HG03432 (cell line): Measurements from ENCODE around the gene TMEM141.
A peak's percentile ranks its signal among the peaks of the same experiment; 100 is the strongest.

Source experiments
- ATAC-seq: cut with Tn5 transposase; IDR thresholded peaks from one replicate; pipeline ENCODE4 v1.9.1; 2021; ENCODE audit warnings: mild to moderate bottlenecking, moderate library complexity; ENCODE audit not compliant: unreplicated experiment

TMEM141 gene

DNA sequence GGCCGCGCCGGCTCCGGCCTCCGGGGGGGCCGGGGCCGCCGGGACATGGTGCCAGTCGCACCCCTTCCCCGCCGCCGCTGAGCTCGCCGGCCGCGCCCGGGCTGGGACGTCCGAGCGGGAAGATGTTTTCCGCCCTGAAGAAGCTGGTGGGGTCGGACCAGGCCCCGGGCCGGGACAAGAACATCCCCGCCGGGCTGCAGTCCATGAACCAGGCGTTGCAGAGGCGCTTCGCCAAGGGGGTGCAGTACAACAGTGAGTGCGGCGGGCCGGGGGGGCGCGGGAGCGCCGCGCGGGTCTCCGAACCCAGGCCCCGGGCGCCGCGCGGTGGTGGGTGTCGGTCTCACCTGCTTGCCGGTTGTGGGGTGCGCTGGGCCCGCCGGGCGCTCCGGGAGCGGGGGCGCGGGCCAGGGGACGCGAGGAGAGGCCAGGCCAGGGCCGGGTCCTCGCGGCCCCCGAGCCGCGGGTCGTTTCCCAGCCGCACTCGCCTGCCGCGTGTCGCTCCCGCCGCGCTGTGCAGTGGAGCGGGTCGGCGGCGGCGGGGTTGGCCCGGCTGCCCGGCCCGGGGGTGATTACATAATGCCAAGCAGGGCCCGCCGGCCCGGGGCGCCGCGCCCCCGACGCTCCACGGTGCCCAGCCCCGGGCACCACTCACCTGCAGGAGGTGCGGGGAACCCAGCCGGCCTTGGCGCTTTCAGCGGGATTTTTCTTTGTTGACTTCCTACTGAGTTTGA is 17.1 kb downstream of the TMEM141 start:
- ATAC-seq = peak; percentile 36

DNA sequence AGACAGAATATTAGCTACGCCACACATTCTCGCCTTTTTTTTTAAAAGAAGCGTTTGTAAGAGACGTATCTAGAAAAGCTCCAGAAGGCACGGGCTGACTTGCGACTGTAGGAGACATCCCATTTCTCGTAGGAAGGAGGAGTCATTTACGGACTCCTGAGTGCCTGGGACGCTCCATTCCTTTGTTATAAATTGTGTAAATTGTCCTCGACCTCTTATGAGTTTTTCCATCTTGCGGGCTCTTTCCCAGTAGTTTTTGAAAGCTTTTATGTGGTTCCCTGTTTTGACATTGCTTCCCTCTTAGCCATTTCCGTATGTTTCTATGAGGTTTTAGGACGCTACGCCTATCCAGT is 17.6 kb downstream of the TMEM141 start:
- no peak for ATAC-seq

DNA sequence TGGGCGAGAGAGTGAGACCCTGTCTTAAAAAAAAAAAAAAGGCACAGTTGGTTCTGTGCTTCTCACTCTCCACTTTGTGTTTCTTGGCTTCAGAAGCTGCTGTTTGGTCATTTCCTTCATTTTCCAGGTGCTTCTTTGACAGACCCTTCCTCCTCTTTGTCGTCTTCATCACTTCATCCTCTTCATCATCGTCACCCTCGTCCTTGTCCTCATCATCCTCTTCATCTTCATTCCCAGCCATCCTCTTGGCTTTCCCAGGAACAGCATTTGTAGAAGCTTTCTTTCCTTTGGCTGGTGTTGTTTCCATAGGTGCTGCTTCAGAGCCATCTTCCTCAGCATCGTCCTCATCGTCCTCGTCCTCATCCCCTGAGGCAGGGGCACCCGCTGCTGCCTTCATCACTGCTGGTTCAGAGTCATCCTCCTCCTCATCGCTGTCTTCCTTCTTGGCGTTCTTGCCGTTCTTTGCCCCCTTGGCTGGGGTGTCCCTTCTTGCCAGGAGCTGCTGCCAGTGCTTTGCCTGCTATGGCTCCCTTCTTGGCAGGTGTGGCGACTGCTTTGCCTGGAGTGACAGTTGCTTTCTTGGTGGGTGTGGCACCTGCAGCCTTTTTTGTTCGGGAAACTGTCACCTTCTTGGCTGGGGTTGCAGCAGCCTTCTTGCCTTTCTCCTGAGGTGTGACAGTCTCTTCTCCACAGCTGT is 23.7 kb downstream of the TMEM141 start:
- ATAC-seq = no peak

DNA sequence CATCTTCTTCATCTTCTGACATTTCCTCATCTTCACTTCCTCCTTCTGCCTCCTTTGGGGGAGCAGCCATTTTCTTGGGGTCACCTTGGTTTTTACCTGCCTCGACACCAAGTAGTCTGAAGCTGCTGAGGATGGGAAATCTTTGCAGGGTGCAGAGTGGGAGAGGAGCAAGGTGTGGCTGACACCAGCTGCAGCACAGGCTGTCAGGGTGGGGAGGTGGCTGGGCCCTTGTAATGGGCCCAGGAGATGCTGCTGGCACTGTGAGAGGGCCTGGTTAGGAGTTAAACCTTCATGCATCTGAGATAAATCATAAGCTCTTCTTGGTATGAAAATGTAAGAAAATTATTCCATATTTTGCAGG is 24.3 kb downstream of the TMEM141 start:
- ATAC-seq = no peak

DNA sequence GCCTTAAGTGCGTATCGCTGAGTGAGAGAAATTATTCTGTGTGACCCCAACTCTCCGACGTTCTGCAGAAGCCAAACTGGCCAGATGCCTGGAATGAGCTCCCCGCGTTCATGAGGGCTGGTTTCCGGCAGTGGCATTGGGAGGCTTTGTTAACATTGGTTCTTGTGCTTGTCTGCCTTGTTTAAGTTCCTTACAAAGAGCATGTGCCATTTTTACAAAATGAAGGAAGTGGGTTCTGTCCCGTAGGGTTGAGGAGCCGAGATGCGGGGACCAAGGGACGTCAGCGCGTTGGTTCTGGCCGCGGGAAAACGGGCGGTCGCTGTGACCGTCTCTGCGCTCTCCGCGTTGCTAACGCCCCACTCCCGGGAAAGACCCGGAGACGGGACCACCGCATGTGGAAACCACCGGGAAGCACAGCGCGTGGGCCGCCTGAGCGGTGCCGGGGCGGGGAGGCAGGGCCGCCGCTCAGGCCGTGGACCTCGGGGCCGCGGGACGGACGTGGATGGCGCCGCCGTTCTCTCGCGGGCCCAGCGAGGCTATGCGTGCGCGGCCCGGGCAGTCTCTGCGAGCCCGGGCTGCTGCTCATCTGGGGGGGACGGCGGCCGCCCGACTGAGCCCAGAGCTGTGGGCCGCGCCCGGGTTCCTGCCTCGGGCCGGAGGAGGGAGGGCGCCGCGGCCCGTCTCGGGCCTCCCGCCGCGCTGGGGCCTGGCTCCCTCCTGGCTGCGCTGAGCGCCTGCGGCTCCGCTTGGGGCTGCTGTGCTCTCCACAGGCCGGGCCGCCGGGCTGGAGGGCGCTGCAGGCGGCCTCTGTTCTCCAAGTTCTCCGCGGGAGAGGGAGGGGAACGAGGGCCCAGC is 30.1 kb downstream of the TMEM141 start:
- ATAC-seq = no peak

DNA sequence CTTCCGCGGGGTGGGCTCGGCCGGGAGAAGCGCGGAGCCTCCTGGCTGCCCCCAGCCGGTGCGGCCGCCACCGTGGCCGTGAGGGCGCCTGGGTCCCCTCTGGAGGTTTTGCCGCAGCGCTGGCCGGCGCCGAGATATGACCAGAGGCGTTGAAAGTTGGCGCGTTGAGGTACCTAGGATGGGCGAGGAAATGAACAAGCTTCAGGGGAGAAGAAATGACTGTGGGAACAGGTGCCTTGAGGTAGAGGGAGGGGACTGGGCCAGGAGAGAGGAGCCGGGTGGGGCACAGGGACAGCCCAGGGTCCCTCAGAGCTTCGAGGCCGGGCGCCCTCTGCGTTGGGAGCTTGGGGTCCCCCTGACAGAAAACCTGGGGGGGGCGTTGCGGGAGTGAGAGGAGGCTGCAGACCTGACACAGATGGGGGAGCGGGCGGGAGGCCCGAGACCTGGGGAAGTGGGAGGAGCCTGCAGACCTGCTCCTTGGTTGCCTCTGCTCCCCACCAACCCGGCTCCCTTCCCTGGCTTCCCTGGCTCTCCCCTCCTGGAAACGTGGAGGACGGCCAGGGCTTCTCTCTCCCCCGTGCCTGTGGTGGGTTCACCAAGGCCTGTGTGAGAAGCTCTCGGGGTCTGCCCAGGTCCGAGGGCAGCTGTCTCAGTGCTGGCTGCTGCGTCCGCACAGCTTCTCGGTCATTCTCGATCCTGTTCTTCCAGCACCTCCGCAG is 30.8 kb downstream of the TMEM141 start:
- ATAC-seq = no peak

DNA sequence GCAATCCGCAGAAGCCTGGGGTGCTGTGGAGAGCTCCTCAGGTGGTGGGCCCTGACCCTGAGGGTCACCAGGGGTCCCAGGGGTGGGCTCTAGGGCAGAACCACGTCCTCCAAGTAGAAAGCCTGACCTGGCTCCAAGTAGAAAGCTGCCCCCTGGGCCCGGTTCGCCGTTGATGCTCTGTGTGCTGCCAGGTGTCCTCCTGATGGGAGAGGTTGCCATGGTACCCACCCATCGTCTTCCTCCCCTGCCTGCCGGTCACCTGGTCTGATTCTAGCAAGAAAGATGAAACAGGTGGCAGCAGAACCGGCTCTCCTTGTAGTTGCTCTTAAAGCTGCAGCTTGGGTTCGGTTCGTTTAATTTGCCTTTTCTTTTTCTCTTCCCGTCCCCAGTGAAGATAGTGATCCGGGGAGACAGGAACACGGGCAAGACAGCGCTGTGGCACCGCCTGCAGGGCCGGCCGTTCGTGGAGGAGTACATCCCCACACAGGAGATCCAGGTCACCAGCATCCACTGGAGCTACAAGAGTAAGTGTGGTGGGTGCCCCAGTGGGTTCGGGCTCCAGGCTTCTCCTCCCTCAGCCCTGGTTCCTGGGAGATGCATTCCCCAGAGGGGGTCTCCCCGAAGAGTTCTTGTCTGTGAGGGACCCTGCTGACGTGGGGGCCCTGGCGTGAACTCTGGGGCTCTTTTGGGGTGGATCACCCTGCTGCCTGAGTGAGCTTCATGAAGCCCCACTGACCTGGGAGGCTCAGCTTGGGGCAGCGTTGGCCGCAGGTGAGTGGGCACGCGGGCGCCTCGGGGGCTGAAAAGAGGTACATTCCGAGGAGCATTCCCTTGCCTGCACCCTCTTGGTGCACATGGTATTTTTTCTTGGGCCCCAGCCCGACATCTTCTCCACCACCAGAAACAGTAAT is 32.2 kb downstream of the TMEM141 start:
- no peak for ATAC-seq

DNA sequence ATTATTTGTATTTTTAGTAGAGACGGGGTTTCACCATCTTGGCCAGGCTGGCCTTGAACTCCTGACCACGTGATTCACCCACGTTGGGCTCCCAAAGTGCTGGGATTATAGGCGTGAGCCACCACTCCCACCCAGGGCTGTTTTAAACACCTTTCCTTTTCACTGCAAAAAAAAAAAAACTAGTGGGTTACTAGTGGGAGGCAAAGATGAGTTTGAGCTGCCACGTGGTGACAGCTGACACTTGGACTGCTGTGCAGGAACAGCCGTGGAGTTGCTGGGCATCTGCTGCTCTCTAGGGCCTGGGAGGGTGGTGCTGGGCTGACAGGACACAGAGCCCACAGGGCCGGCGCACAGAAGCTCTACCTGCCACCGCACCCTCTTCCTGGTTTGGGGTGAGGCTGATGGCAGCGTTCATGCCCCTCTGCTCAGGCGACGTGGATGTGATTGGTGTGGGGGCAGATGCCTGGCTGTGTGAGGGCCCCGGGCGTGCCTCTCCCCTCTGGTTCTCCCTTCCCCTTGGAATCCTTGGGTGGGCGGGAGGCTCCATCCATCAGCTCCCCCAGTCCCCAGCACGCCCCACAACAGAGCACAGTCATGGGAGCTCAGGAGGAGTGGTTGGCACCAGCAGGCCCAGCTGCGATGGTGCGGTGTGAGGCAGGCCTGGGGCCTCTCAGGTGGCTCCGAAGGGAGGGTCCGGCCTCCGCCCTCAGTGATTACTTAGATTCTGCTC is 33.5 kb downstream of the TMEM141 start:
- ATAC-seq = no peak

DNA sequence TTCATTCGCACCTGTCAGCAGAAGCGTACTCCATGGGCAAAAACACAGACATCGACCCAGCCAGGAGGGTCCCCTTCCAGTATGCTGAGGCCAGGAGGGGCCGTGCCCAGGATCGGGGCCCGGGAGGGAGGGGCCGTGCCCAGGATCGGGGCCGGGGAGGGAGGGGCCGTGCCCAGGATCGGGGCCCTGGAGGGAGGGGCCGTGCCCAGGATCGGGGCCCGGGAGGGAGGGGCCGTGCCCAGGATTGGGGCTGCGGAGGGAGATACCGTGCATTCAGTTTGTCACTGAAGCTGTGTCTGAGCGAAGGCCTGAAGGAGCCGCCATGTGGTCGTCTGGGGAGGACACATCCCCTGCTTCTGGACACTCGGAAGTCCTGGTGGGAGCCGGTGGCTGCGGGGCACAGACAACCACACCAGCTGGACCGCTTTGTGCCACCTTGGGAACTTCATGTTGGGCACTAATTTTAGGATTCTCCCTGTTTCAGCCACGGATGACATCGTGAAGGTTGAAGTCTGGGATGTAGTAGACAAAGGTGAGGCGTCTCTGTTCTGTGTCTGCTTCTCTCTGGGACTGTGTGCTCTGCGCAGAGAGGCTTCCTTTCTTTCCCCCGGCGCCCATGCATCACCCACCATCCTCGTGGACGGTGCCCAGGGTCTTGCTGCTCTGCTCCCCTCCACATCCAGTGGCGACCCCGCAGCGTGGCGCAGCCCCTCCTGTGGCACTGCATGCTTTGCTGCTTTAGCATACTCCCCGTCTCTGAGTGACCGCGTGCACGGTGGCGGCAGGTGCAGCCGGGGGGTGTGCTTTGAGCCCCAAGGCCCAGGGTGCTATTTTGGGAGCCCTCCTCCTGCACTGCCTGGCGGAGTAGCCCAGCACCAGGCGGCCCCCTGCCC is 34.4 kb downstream of the TMEM141 start:
- no peak for ATAC-seq

DNA sequence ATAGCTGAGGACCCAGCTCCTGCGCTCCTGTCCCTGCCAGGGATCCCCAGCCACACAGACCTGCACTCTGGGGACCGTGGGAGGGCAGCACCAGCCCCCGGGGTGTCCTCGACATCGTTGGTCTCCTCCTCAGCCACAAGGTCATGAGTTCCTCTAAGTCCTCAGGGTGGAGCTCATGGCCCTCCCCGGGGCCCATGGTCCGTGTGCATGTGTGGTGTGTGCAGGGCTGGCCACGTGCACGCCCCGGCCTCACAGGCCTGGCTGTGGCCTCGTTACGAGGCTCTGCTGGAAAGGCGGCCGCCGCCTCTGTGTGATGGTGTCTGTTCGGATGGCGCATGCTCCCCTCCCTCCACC is 35.0 kb downstream of the TMEM141 start:
- no peak for ATAC-seq

DNA sequence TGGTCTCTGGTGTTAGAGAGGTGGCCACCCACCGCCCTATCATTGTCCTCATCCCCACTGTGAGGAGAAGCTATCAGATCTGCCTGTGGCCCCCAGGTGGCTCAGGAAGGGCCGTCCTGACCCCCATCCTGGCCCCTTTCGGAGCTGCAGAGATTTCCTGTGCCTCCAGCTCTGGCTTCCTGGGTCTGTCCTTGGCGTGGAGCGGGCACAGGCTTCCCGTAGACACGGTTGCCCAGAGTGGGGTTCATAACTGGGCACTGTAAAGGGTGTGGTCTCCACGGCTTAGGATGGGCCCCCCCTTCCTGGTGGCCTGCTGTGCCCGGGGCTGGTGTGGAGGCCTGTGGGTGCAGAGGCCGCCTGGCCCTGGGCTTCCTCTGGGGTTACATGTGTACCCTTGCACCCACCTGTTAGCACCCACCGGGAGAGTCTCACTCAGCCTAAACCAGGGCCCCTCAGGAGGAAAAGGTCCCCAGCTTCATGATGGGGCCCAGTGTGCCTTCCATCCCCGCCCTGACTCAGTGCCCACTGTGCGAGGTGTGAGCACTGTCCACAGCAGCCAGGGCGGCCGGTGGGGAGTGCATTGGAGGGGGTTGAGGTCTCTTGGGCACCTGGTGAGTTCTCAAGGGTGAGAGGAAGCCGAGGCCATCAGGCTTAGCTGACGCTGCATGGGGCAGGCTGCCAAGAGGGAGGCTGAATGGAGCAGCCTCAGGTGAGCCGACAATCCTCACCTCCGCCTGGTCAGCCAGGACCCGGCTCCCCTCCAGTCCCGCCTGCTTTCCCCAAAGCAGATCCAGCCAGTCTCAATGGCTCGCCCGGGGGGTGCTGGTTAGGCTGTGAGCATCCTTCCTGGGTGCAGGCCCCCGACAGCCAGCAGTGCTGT is 35.8 kb downstream of the TMEM141 start:
- ATAC-seq = no peak

DNA sequence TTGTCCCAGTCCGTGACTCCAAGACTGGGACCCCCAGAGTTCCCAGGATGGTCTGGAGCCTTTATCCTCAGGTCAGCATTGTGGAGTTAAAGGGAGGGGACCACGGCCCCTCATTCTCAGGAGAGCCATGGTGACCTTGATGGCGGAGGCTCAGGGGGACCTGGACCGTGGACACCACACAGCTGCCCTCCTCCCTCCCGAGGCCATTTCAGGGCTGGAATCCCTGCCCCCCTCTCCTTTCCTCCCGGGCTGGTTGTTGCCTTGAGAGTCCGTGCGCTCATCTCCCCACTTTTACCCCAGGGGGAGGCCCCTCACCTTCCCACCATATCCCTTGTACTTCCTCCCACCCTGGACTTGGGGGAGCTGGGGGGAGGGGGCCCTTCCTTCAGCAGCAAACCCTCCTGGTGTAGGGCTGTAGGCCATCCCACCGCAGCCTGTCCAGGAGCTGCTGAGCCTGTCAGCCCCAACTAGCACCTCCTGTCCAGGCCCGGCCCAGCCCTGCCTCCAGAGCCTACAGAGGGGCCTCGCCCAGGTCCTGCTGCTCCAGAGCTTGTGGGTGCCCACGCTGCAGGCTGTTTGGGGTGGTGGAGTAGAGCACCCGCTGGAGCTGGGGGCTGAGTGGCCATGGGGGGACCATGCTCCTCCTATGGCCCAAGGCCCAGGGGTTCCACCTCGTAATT is 36.8 kb downstream of the TMEM141 start:
- ATAC-seq = no peak

DNA sequence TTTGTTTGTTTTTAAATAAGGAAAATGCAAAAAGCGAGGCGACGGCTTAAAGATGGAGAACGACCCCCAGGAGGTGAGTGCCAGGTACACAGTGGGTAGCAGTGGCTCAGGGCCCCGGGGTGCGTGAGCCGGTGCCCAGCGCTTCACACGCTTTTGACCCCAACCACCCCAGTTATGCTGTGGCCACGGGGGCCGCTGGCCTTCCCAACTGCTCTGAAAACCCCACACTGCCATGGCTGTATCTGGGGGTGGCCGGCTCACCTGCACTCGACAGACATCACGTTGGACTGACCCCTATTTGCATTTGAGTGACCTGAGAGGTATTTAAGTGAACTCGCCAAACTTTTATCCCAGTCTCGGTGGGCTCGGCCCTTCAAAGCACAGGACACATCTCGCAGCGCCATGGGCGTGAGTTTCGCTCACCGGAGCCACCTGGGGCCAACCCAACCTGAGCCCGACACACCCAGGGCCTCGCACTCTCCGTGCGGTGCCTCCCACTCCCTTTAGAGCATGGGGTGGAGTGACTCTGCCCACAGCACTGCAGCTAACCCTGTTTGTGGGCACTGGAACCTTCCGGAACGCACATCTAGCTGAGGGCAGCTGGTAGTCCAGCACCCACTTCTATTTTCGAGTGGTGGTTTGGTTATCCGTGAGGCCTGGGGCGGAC is 37.5 kb downstream of the TMEM141 start:
- ATAC-seq = no peak

DNA sequence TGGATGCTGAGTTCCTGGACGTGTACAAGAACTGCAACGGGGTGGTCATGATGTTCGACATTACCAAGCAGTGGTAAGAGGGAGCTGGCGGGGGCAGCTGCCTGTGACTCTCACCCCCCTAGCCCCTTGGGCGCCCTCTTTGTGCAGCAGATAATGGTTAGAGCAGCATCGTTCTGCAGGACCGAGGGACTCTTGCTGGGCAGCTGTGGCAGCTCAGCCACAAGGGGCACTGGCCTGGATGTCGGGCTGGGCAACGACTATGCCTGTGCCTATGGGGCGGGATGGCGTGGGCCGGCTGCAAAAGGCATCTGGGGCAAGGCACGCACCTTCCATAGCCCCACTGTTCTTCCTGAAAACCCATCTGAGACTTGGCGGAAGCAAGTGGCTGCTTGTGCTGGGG is 38.3 kb downstream of the TMEM141 start:
- no peak for ATAC-seq

DNA sequence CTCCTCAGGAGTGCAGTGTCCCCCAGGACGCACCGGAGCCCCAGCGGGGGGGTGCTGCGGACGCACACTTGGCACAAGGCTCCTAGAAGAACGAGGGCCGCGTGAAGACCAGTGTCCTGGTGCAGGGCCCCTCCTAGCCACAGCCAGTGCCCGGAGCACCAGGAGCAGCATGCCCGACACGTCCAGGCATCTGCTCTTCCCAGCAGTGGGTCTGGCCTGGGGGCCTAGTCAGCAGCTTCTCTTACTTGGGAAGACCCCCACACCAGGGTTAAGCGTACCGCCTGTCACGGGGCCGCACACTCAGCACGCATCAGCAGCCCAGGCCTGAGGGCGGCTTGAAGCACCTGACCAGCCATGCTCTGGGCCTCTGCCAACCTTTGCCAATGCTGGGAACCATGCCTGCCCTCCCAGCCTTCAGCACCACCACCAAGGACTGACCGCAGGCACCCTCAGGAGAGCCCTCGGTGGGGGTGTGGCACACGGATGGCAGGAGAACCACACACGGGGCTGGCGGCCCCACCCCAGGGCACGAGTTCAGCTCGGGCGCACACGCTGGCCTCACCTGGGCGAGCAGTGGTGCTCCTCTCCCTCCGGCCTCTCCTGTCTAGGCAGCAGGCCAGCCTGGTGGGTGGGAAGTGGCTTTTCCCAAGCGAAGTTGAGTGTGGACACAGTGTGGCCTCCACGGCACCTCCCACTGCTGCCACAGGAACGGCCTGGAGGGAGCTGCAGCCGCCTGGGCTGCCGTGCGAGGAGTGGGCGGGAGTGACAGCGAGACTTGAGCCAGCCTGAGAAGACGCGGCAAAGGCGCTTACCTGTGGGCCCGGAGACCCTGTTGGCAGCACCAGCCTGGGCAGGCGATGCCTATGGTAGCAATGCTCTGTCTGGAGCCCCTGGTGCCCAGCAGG is 39.1 kb downstream of the TMEM141 start:
- no peak for ATAC-seq
